Gastroesophageal sphincter (tissue), 4 donors: Measurements from ENCODE around the gene NGEF. TPM values are rescaled to one million over a fixed set of nuclear protein-coding genes. Genes with fewer than 3 reads are reported as not detected.

ENCODE experiments used
- ATAC-seq: fragments of 150-250 bp; one replicate; pipeline ENCODE4 v1.9.1; 2016; ENCODE audit warnings: mild to moderate bottlenecking, moderate library complexity
- H3K27ac ChIP-seq, 4 donors: fragments of 200-600 bp; sonication (generic) in 3 of 4; 1 replicate in 3 of 4; 2 replicates in 1 of 4; pipeline ENCODE4 v1.5.1; 2016 to 2019
- H3K27me3 ChIP-seq: fragments of 200-600 bp; sonication (generic); one replicate; pipeline ENCODE4 v1.5.1; 2019
- H3K36me3 ChIP-seq, 2 donors: fragments of 200-600 bp; sonication (generic); one replicate each; pipeline ENCODE4 v1.5.1; 2019; ENCODE audit warnings: control low read depth in 1 of 2
- H3K4me1 ChIP-seq, 3 donors: fragments of 200-600 bp; sonication (generic); 1 replicate in 2 of 3; 2 replicates in 1 of 3; pipeline ENCODE4 v1.5.1; 2016 to 2019; ENCODE audit warnings: control low read depth in 2 of 3
- H3K4me3 ChIP-seq, 2 donors: fragments of 200-600 bp; sonication (generic); one replicate each; pipeline ENCODE4 v1.5.1; 2019; ENCODE audit warnings: mild to moderate bottlenecking in 1 of 2, moderate library complexity in 1 of 2
- H3K9me3 ChIP-seq, 3 donors: fragments of 200-600 bp; sonication (generic); one replicate each; pipeline ENCODE4 v1.5.1; 2017 to 2019; ENCODE audit warnings: control low read depth in 2 of 3
- EP300 ChIP-seq: sonication (generic); formaldehyde crosslinking; IDR thresholded peaks from one replicate; pipeline ENCODE4 v1.6.1; 2017; ENCODE audit warnings: antibody characterized with exemption, mild to moderate bottlenecking
- POLR2A ChIP-seq, 2 donors: fragments of 450-650 bp; IDR thresholded peaks; one replicate each; pipeline ENCODE4 v1.6.1; 2017; ENCODE audit warnings: antibody characterized with exemption in 2 of 2, mild to moderate bottlenecking in 2 of 2, moderate library complexity in 1 of 2
- POLR2AphosphoS5 ChIP-seq: sonication (generic); formaldehyde crosslinking; IDR thresholded peaks from one replicate; pipeline ENCODE4 v1.6.1; 2017; ENCODE audit warnings: antibody characterized with exemption
- WGBS, 2 donors: methylation state at CpG; one replicate each; pipeline ENCODE4 v1.1.5; 2018; ENCODE audit warnings: low coverage in 1 of 2; 5-methylcytosine and 5-hydroxymethylcytosine counted together
- total RNA-seq, 4 donors: library from RNA; depleted of rRNA; stranded (reverse); fragments of >200 nt; gene quantifications; one replicate each; pipeline ENCODE4 v1.1.0, GENCODE V29; 2016
- TF ChIP-seq, protein P1 (sequence below), 4 experiments: fragments of 200-600 bp in 2 of 4; fragments of 450-650 bp in 2 of 4; sonication (generic) in 1 of 4; IDR thresholded peaks; one replicate each; pipeline ENCODE4 v1.5.1; 2017 to 2019; ENCODE audit warnings: antibody characterized with exemption in 4 of 4, mild to moderate bottlenecking in 2 of 4, moderate library complexity in 2 of 4

The NGEF gene
- total RNA-seq, 4 donors from 2014 or later = 0.40 to 0.49 (median 0.46) TPM; not detected in 1

DNA sequence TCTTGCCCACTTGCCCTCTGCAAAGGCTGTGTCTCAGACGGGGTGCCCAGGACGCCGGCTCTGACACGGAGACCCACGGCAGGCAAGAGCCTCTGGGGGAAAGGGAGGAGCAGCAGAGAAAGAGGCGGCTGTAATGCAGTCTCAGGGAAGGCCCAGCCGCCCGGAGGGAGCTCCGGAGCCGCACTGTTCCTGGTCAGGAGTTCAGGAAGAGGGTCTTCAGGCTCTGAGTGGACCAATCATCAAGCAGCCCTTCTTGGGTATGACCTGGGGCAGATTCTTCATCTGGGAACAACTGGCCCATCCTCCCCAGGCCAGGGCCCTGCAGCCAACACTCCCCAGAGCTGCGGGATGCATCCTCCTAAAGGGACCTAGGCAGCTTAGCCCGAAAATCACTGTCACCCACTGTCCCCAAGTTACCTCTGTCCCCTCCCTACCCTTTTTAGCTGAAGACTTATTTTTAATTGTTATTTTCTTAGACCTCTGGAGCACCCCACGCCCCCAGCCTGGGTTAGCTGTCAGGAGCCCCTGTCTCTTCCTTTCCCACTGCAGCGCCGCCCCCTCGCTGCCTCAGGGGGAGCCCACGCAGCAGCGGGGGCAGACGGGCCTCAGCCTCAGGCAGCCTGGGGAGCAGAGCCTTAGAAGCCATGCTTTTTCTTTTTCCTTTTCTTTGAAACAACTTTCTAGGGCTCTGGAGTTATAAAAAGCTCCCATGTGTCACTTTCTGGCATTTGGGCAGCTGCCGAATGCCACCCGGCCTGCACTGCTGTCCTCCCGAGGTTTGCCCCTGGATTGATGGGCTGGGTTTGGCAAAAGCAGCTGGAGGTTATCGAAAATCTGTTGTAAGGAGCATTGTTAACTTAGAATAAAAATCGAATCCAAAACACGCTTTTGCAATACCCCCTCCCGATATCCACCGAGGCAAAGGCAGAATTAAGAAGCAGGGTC lies 18.8 kb upstream of the NGEF start:
- ATAC-seq = no peak
- no peaks in the 10 kb centered on the region for H3K9me3 ChIP-seq
- H3K36me3 ChIP-seq = no peaks in the 10 kb centered on the region
- no peak for TF ChIP-seq EP300
- TF ChIP-seq POLR2AphosphoS5 = no peak
- TF ChIP-seq, protein P1, sequence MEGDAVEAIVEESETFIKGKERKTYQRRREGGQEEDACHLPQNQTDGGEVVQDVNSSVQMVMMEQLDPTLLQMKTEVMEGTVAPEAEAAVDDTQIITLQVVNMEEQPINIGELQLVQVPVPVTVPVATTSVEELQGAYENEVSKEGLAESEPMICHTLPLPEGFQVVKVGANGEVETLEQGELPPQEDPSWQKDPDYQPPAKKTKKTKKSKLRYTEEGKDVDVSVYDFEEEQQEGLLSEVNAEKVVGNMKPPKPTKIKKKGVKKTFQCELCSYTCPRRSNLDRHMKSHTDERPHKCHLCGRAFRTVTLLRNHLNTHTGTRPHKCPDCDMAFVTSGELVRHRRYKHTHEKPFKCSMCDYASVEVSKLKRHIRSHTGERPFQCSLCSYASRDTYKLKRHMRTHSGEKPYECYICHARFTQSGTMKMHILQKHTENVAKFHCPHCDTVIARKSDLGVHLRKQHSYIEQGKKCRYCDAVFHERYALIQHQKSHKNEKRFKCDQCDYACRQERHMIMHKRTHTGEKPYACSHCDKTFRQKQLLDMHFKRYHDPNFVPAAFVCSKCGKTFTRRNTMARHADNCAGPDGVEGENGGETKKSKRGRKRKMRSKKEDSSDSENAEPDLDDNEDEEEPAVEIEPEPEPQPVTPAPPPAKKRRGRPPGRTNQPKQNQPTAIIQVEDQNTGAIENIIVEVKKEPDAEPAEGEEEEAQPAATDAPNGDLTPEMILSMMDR (IDR thresholded peaks at IDR 0.05) = no peak
- TF ChIP-seq POLR2A (IDR thresholded peaks at IDR 0.05) = no peak
- no peaks in the 10 kb centered on the region for H3K4me1 ChIP-seq
- no peaks in the 10 kb centered on the region for H3K27me3 ChIP-seq
- H3K27ac ChIP-seq = no peak overlapping the region
- no peak overlapping the region for H3K4me3 ChIP-seq
- 70 to 71% methylated on average over 20 to 22 of the region's 27 CpGs for WGBS, 2 donors

DNA sequence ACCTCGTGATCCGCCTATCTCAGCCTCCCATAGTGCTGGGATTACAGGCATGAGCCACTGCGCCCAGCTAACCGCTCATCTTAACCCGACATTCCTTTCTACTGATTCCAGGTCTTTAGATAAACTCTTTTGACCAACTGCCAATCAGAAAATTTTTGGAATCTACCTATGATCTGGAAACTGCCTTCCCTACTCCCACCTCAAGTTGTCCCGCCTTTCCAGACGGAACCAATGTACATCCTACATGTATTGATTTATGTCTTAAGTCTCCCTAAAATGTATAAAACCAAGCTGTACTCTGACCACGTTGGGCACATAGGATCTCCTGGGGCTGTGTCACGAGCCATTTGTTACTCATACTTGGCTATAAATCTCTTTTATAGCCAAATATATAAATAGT lies 16.3 kb upstream of the NGEF start:
- TF ChIP-seq EP300 = no peak
- no peak for TF ChIP-seq POLR2A (IDR thresholded peaks at IDR 0.05)
- TF ChIP-seq, protein P1 (IDR thresholded peaks at IDR 0.05) = no peak
- no peak for TF ChIP-seq POLR2AphosphoS5
- H3K9me3 ChIP-seq = no peaks in the 10 kb centered on the region
- no peaks in the 10 kb centered on the region for H3K27me3 ChIP-seq
- no peaks in the 10 kb centered on the region for H3K36me3 ChIP-seq
- H3K4me3 ChIP-seq = no peak overlapping the region
- H3K27ac ChIP-seq = no peak overlapping the region
- WGBS, 2 donors = 89 to 95% methylated on average over 9 of the region's 9 CpGs
- no peaks in the 10 kb centered on the region for H3K4me1 ChIP-seq
- ATAC-seq = no peak

DNA sequence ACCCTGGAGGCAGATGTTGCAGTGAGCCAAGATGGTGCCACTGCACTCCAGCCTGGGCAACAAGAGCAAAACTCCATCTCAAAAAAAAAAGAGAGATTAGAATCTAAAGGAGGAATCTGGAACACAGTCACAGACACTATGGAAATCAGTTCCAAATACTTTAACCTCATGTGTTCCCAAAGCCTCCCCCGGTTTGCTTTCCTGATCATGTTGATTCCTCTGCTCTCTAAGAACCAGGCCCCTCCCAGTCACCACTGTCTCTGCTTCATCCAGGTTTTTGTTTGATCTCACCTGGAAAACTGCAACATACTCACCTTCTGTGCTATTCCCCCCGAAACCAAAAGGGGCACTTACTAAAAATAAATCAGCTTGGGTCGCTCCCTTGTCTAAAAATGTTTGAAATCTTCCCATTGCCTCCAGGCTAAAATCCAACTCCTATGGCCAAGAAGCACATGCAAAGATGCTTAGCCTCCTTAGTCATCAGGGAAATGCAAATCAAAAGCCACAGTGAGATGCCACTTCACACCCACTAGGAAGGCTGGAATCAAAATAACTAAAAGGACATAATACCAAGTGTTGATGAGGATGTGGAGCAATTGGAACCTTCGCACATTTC lies 13.2 kb upstream of the NGEF start:
- no peaks in the 10 kb centered on the region for H3K27me3 ChIP-seq
- ATAC-seq = no peak
- no peaks in the 10 kb centered on the region for H3K9me3 ChIP-seq
- WGBS, 2 donors = 53 to 77% methylated on average over 4 of the region's 4 CpGs
- no peak overlapping the region for H3K27ac ChIP-seq
- TF ChIP-seq POLR2AphosphoS5 (no peak), EP300 (no peak), POLR2A (IDR thresholded peaks at IDR 0.05) (no peak)
- TF ChIP-seq, protein P1 (IDR thresholded peaks at IDR 0.05) = no peak
- no peaks in the 10 kb centered on the region for H3K4me1 ChIP-seq
- no peak overlapping the region for H3K4me3 ChIP-seq
- no peaks in the 10 kb centered on the region for H3K36me3 ChIP-seq

DNA sequence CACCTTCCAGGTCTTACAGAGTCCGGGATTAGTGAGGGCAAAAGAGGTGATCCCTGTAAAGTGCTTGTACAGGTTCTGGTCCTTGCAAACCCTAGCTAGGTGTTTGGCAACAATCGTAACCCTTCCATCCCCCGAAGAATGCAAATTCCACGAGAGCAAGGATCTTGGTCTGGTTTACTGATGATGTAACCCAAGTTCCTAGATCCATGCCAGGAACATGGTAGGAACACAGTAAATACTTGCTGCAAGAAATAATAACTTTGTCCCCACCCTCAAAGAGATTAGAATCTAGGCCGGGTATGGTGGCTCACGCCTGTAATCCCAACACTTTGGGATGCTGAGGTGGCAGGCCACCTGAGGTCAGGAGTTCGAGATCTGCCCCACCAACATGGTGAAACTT lies 12.7 kb upstream of the NGEF start:
- ATAC-seq = no peak
- Histone ChIP-seq H3K4me1 (no peaks in the 10 kb centered on the region), H3K9me3 (no peaks in the 10 kb centered on the region), H3K4me3 (no peak overlapping the region), H3K27ac (no peak overlapping the region), H3K27me3 (no peaks in the 10 kb centered on the region), H3K36me3 (no peaks in the 10 kb centered on the region)
- 67% methylated on average over 3 of the region's 7 CpGs; no CpG with 5 or more reads in 1 of the 2 donors for WGBS, 2 donors
- TF ChIP-seq POLR2A (IDR thresholded peaks at IDR 0.05) (no peak), EP300 (no peak)

DNA sequence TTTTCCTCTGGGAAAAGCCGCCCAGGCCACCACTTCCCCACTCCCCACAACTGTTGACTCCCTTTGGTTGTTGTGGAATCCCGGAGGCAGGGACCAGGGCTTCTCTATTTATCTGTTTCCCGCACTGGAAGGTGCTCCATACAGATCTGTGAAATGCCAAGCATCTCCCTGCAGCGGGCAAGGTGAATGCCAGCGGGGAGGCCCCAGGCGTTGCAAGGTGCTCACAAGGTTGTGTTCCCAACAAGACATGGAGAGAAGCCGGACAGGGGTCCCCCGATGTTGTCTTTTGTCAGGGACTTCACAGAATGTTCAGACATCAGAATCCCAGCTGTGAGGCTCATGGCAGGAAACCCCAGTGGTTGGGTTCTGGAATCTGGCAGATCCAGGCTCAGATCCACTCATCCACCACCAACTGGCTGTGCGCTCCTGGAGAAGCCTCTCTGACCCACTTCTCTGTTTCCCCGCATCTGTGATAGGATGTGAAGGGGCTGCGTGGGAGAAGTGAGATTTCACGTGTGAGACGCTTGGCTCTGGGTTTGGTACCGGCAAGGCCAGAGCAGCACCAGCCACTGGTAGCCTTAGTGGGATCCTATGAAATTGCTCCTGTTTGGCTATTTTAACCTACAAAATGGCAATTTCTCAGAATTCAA lies 10.8 kb upstream of the NGEF start:
- no peaks in the 10 kb centered on the region for H3K27me3 ChIP-seq
- no peak overlapping the region for H3K27ac ChIP-seq
- no peak for ATAC-seq
- no peaks in the 10 kb centered on the region for H3K4me1 ChIP-seq
- H3K36me3 ChIP-seq = no peaks in the 10 kb centered on the region
- TF ChIP-seq, protein P1 (IDR thresholded peaks at IDR 0.05) = no peak
- no peak for TF ChIP-seq POLR2AphosphoS5
- TF ChIP-seq EP300 = no peak
- TF ChIP-seq POLR2A (IDR thresholded peaks at IDR 0.05) = no peak
- WGBS, 2 donors = 90 to 100% methylated on average over 3 to 6 of the region's 14 CpGs
- H3K4me3 ChIP-seq = no peak overlapping the region
- H3K9me3 ChIP-seq = no peaks in the 10 kb centered on the region
